Kidney tubule cell (primary cell): ENCODE results near the gene CLASP2.
"Not testable (repeated sequence)": the region's sequence is repeated elsewhere in the genome, so short reads cannot be mapped to it uniquely, and the experiment has no call there.

Experiments
- DNase-seq: peaks from one replicate; pipeline ENCODE4 v3.0.0-alpha.2; 2018; ENCODE audit warnings: low spot score

The CLASP2 gene

GRCh38 chr3:33451994-33452393 lies 266.1 kb downstream of the CLASP2 start:
- DNase-seq = not testable (repeated sequence)

GRCh38 chr3:33447958-33448357 lies 270.1 kb downstream of the CLASP2 start:
- no peak for DNase-seq

- not testable (repeated sequence) for DNase-seq
These were observed 270.8 kb downstream of the CLASP2 start for GRCh38 chr3:33447256-33447625.
